ENCODE results near the gene SREBF1. TPM values are rescaled to one million over a fixed set of nuclear protein-coding genes. Genes with fewer than 3 reads are reported as not detected.
A peak's percentile ranks its signal among the peaks of the same experiment; 100 is the strongest.
"Not testable (repeated sequence)": the region's sequence is repeated elsewhere in the genome, so short reads cannot be mapped to it uniquely, and the experiment has no call there.

Gene SREBF1
- total RNA-seq, 1 donor = 59.2 TPM

DNA sequence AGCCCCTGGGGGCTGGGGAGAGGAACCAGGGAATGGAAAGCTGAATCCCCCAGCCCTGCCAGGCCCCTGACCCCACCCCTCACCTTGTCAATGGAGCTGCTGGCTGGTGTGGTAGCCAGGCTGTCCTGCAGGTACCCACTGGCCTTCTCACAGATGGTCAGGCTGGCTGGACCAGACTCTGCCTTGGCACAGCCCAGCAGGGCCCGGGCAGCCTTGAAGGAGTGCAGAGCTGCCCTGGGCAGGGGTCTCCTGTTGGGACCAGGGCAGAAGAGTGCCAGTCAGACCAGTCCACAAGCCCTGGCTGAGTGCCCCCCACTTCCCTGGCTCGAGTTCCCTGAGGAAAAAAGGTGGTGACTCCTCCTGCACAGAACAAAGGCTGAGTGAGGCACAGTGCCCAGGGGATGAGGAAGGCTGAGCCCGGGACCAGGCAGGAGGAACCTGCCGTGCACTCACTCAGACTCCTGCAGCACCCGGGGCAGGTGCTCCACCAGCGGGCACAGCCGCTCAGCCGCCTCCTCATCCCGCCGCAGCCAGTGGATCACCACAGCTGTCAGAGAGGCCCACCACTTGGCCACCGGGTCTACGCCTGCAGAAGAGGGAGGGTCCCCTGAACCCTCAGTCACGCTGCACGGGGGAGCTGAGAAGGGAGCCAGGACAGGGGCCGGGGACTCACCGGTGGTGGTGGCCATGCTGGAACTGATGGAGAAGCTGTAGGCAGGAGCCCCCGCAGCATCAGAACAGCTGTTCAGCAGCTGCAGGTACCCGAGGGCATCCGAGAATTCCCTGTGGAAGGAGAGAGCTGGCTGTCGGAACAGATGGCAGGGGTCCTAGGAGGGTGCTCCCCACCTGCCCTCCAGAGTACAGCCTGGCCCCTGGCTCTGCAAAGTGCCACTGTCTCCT, 22.4 kb downstream of the SREBF1 start:
- DNase-seq (ENCODE audit: low read depth in 2 of 3, low spot score in 2 of 3) = no peak

GRCh38 chr17:17813725-17814095, 23.1 kb downstream of the SREBF1 start:
- DNase-seq (ENCODE audit: low read depth in 2 of 3, low spot score in 2 of 3) = no peak

GRCh38 chr17:17813055-17813724, 23.6 kb downstream of the SREBF1 start:
- no peak for DNase-seq (ENCODE audit: low read depth in 2 of 3, low spot score in 2 of 3)

- DNase-seq (ENCODE audit: low read depth in 2 of 3, low spot score in 2 of 3) = peak in 1 of 3 donors; percentile 67
These were observed 24.4 kb downstream of the SREBF1 start for GRCh38 chr17:17812211-17813054.

DNA sequence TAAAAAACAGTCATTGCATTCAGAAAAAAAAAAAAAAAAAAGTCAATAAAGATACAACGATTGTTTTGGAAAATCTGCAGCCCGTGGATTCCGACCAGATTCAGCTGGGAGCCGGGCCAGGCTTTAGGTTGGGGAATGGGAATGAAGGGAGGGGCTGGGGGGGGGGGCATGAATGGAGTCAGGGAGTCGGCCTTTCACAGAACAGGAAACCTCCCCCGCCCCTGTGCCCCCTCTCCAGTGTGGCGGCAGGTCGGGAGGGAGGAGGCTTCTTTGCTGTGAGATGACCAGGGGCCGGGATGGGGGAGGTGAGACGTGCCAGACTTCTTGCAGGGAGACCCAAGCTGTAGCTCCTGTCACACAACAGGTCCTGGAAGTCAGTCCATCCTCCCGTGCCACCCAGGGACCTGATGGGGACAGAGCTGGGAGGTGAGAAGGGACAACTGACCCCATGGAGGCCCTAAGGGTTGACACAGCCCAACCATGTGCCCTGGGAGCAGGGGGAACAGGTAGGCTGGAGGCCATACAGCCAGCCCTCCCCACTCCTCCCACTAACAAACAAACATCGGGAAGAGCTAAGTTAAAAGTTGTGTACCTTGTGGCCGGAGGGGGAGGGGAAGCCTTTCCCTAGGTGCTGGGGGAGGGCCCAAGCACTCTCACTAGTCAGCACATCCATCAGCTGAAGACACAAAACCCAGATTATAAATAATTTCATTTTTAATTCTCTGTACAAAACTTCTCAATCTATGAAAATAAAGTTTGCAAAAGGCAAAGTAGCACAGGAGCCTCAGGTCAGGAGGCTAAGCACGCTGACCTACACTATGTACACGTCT, 25.2 kb downstream of the SREBF1 start:
- DNase-seq (ENCODE audit: low read depth in 2 of 3, low spot score in 2 of 3) = no peak

DNA sequence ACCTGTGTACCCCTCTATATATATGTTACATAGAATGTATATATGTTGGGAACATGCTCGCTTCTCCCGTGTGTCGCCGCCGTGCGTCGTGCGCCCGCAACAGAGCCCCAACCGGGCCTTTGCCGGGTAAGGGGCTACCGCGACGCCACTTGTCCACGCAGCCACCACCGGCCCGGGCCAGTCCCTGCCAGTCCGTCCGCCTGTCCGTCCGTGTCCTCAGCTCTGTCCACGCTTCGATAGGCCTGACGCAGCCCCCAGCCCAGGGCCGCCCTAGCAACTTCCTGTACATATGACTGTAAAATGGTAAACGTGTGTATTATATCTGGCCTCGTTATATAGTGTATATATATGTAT, 25.9 kb downstream of the SREBF1 start:
- no peak for DNase-seq (ENCODE audit: low read depth in 2 of 3, low spot score in 2 of 3)

GRCh38 chr17:17810084-17810894, 26.5 kb downstream of the SREBF1 start:
- DNase-seq (ENCODE audit: low read depth in 2 of 3, low spot score in 2 of 3) = no peak

GRCh38 chr17:17809531-17810083, 27.2 kb downstream of the SREBF1 start:
- no peak for DNase-seq (ENCODE audit: low read depth in 2 of 3, low spot score in 2 of 3)

DNA sequence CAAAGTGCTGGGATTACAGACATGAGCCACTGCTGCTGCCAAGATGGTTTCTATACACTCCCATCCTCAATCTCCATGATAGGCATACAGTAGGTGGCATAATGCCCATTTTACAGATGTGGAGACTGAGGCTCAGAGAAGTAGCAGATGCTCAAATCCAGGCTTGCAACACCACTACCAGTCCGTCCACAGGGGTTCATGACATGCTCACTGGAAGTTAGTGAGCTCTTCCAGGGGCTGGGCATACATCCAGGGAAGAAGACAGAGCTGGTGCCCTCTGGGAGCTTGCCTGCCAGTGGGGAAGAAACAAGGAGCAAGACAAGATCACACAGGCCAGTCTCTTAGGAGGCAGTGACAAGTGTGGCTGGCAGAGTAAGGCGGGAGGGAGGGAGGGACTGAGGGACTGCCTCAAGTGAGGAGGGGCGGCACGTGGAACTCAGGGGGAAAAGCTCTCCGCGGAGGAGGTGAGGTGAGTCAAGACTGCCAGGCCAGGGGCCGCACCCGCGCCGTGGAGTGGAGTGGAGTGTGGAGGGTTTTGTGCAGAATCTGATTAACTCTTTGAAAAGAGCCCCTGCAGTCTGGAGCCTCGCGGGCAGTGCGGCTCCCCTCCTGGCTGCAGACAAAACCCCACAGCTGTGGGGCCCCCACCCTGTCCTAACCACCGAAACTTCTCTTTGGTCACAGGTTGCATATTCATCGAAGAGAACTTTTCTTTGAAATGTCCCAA, 27.9 kb downstream of the SREBF1 start:
- DNase-seq (ENCODE audit: low read depth in 2 of 3, low spot score in 2 of 3) = peak in 1 of 3 donors; percentile 22

GRCh38 chr17:17808200-17808599, 28.6 kb downstream of the SREBF1 start:
- DNase-seq (ENCODE audit: low read depth in 2 of 3, low spot score in 2 of 3) = not testable (repeated sequence)

GRCh38 chr17:17807440-17807839, 29.3 kb downstream of the SREBF1 start:
- DNase-seq (ENCODE audit: low read depth in 2 of 3, low spot score in 2 of 3) = no peak

DNA sequence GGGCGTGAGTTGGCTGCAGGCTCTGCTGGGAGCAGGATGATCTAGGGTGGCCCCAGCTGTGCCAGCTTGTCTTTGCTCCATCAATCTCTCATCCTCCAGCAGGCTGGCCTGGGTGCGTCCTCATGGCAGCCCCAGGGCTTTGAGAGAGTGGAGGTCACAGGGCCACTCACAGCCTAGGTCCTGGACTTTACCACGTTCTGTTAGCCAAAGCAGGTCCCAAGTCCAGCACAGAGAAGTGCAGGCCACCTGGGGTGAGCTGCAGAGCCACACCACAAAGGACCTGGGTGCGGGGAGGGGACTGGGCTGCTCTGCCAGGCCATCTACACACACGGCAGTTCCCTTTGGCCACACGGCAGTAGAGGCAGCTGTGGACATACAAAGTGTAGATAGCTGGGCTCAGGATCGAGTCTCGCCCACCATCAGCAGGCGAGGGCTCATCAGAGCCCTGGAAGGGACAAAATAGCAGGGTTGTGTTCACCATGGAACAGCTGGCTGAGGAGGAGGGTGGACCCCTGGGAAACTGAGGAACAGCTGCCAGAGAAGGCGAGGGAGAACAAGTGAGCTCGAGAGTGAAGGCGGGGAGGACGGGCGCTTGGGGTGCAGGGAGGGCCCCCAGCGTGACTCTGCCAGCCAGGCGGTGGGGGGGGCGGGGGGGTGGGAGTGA, 30.0 kb downstream of the SREBF1 start:
- no peak for DNase-seq (ENCODE audit: low read depth in 2 of 3, low spot score in 2 of 3)

GRCh38 chr17:17806035-17806434, 30.8 kb downstream of the SREBF1 start:
- DNase-seq (ENCODE audit: low read depth in 2 of 3, low spot score in 2 of 3) = no peak

DNA sequence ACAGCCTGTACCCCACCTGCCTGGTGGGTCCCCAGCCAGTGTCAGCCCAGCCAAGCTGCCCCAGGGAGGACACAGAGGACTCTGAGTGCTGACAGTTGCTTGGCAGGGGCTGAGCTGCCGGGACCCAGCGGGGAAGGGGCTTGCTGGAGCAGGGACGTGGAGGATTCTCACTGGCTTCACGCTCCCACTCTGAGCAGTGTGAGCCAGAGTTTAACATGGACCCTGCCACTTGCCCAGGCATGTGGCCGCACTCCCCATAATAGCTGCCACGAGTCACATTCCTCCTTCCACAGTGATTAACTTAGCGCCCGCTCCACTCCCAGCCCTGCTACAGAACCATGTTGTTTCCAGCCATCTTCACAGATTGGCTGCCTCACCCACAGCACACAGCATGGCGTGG, 31.2 kb downstream of the SREBF1 start:
- no peak for DNase-seq (ENCODE audit: low read depth in 2 of 3, low spot score in 2 of 3)

GRCh38 chr17:17804007-17804406, 32.8 kb downstream of the SREBF1 start:
- no peak for DNase-seq (ENCODE audit: low read depth in 2 of 3, low spot score in 2 of 3)

GRCh38 chr17:17801800-17802481, 34.8 kb downstream of the SREBF1 start:
- no peak for DNase-seq (ENCODE audit: low read depth in 2 of 3, low spot score in 2 of 3)

DNA sequence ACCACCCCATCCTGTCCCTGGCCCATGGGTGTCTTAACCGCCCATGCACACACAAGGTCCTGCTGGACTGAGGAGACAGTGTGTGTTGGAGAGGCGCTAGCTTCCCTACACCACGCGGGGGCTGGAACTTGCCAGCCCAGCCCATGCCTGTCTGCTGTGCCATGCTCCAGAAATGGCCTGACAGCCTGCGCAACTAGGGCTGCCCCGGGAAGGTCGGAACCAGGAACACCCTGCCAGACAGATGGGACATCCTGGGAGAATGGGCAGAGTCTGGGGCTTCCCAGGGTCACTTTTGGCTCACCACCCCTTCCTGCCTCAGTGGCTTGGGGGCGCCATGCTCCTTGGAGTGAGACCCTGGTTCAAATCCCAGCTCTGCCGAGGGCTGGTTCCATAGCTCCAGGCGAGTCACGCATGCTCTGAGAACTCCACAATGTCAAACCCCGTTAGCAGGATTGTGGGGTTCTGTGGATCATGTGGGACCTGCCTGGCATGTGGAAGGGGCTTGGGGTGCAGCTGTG, 36.2 kb downstream of the SREBF1 start:
- DNase-seq (ENCODE audit: low read depth in 2 of 3, low spot score in 2 of 3) = no peak

Data from hematopoietic multipotent progenitor cell (in vitro differentiated cells).